Stomach (tissue), 9 donors: ENCODE data around the gene DESI1. TPM values are rescaled to one million over a fixed set of nuclear protein-coding genes. Genes with fewer than 3 reads are reported as not detected.
A peak's percentile ranks its signal among the peaks of the same experiment; 100 is the strongest.

Source experiments
- DNase-seq, 2 donors: peaks; one replicate each; pipeline versions ENCODE4 v3.0.0 to v3.0.0-alpha.2; 2013 to 2019
- H3K27ac ChIP-seq, 5 donors: fragments of 200-600 bp in 4 of 5; sonication (generic) in 4 of 5; one replicate each; pipeline ENCODE4 v1.5.1; 2013 to 2019; ENCODE audit warnings: mild to moderate bottlenecking in 1 of 5, moderate library complexity in 1 of 5
- H3K27me3 ChIP-seq, 3 donors: fragments of 200-600 bp; sonication (generic); one replicate each; pipeline ENCODE4 v1.5.1; 2017 to 2019; ENCODE audit warnings: mixed run types in 1 of 3
- H3K36me3 ChIP-seq, 4 donors: fragments of 200-600 bp; sonication (generic); 1 replicate in 3 of 4; 2 replicates in 1 of 4; pipeline ENCODE4 v1.5.1; 2016 to 2019
- H3K4me1 ChIP-seq, 4 donors: fragments of 200-600 bp; sonication (generic); one replicate each; pipeline ENCODE4 v1.5.1; 2016 to 2019
- H3K4me3 ChIP-seq, 4 donors: fragments of 200-600 bp; sonication (generic) in 3 of 4; one replicate each; pipeline ENCODE4 v1.5.1; 2016 to 2019; ENCODE audit warnings: mild to moderate bottlenecking in 1 of 4
- H3K9me3 ChIP-seq, 4 donors: fragments of 200-600 bp; sonication (generic); one replicate each; pipeline ENCODE4 v1.5.1; 2016 to 2019
- EP300 ChIP-seq: sonication (generic); formaldehyde crosslinking; IDR thresholded peaks from one replicate; pipeline ENCODE4 v1.6.1; 2017; ENCODE audit warnings: antibody characterized with exemption
- POLR2A ChIP-seq, 4 donors: fragments of 450-650 bp; IDR thresholded peaks; one replicate each; pipeline ENCODE4 v1.6.1; 2016; ENCODE audit warnings: antibody characterized with exemption in 4 of 4, control low read depth in 2 of 4, mild to moderate bottlenecking in 1 of 4, moderate library complexity in 1 of 4
- POLR2AphosphoS5 ChIP-seq, 3 donors: sonication (generic); formaldehyde crosslinking; IDR thresholded peaks; one replicate each; pipeline ENCODE4 v1.6.1; 2016; ENCODE audit warnings: antibody characterized with exemption in 3 of 3
- WGBS, 5 donors: extraction: QIAGEN DNeasy Blood & Tissue Kit in 3 of 5; methylation state at CpG; one replicate each; pipeline versions ENCODE4 v1.1.5 to v1.1.7; 2013 to 2018; 5-methylcytosine and 5-hydroxymethylcytosine counted together
- intact Hi-C: fragments of 100-400 bp; cut with DNase I; formaldehyde crosslinking; loops from one replicate; pipeline ENCODE4 v1.15.1; 2023; ENCODE audit warnings: low total_unique reads
- polyA plus RNA-seq, 3 donors: library from polyadenylated mRNA; stranded (reverse); fragments of 200-250 nt; gene quantifications; one replicate each; pipeline ENCODE4 v1.2.3, GENCODE V29; 2013
- total RNA-seq, 5 donors: library from RNA; depleted of rRNA; stranded (reverse); fragments of >200 nt; gene quantifications; one replicate each; pipeline versions ENCODE4 v1.1.0 to v1.2.3, GENCODE V29; 2014 to 2016
- TF ChIP-seq, protein P1 (sequence below), 7 experiments: fragments of 450-650 bp in 4 of 7; fragments of 200-600 bp in 3 of 7; sonication (generic) in 3 of 7; IDR thresholded peaks; one replicate each; pipeline ENCODE4 v1.5.1; 2016 to 2019; ENCODE audit warnings: antibody characterized with exemption in 7 of 7, control low read depth in 2 of 7, mild to moderate bottlenecking in 1 of 7
- donor health status: healthy with polysubstance abuse.
- donor health status: Bipolar disorder and iron deficiency.
- donor health status: healthy.

DESI1 gene
- total and polyA plus RNA-seq, 8 donors: 10.4 to 39.7 (median 15.8) TPM

GRCh38 chr22:41584881-41585280 lies 36.0 kb downstream of the DESI1 start:
- no peak for DNase-seq
- WGBS, 5 donors: 67 to 88% (median 75%) methylated on average over 6 of the region's 6 CpGs
- Histone ChIP-seq H3K36me3 (peaks cover 32 to 60% (median 56%) of the 10 kb centered on the region in 4 donors), H3K9me3 (no peaks in the 10 kb centered on the region), H3K27ac (peak overlapping the region in 3 of 5 donors; percentile 1 to 55 (median 49)), H3K4me1 (peaks cover 19 to 57% (median 42%) of the 10 kb centered on the region in 4 donors), H3K4me3 (peak overlapping the region in 1 of 4 donors; percentile 9), H3K27me3 (no peaks in the 10 kb centered on the region)
- intact Hi-C loops: no loop called here
- TF ChIP-seq POLR2A (IDR thresholded peaks at IDR 0.05) (no peak), POLR2AphosphoS5 (IDR thresholded peaks at IDR 0.05) (no peak), EP300 (no peak)
- TF ChIP-seq, protein P1, sequence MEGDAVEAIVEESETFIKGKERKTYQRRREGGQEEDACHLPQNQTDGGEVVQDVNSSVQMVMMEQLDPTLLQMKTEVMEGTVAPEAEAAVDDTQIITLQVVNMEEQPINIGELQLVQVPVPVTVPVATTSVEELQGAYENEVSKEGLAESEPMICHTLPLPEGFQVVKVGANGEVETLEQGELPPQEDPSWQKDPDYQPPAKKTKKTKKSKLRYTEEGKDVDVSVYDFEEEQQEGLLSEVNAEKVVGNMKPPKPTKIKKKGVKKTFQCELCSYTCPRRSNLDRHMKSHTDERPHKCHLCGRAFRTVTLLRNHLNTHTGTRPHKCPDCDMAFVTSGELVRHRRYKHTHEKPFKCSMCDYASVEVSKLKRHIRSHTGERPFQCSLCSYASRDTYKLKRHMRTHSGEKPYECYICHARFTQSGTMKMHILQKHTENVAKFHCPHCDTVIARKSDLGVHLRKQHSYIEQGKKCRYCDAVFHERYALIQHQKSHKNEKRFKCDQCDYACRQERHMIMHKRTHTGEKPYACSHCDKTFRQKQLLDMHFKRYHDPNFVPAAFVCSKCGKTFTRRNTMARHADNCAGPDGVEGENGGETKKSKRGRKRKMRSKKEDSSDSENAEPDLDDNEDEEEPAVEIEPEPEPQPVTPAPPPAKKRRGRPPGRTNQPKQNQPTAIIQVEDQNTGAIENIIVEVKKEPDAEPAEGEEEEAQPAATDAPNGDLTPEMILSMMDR (IDR thresholded peaks at IDR 0.05): no peak

GRCh38 chr22:41582694-41583093 lies 38.1 kb downstream of the DESI1 start:
- TF ChIP-seq EP300: no peak
- TF ChIP-seq, protein P1 (IDR thresholded peaks at IDR 0.05): no peak
- WGBS, 5 donors: 79 to 88% (median 83%) methylated on average over 8 of the region's 8 CpGs
- Histone ChIP-seq H3K4me3 (no peak overlapping the region), H3K4me1 (peaks cover 10 to 47% (median 25%) of the 10 kb centered on the region in 4 donors), H3K27ac (peak overlapping the region in 1 of 5 donors; percentile 29), H3K36me3 (peaks cover 44 to 82% (median 78%) of the 10 kb centered on the region in 4 donors), H3K27me3 (no peaks in the 10 kb centered on the region), H3K9me3 (no peaks in the 10 kb centered on the region)
- intact Hi-C loops: no loop called here
- no peak for DNase-seq

DNA sequence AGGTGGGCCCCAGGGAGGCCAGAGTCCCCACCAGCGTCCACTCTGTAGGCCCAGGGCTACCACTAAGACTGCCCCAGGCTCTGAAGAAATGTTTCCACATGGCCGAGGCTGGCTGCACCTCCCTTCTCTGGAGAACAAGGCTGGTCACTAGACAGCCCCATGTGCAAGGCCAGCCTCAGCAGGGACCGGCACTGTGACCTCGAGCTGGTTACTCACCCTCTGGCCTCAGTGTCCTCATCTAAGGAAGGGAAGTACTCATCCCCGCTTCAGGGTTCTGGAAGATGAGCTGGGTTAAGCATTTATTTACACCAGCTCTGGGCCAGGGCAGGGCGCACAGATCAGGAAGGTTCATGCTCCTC lies 40.9 kb downstream of the DESI1 start:
- H3K36me3 ChIP-seq: peaks cover 58 to 100% (median 98%) of the 10 kb centered on the region in 4 donors

DNA sequence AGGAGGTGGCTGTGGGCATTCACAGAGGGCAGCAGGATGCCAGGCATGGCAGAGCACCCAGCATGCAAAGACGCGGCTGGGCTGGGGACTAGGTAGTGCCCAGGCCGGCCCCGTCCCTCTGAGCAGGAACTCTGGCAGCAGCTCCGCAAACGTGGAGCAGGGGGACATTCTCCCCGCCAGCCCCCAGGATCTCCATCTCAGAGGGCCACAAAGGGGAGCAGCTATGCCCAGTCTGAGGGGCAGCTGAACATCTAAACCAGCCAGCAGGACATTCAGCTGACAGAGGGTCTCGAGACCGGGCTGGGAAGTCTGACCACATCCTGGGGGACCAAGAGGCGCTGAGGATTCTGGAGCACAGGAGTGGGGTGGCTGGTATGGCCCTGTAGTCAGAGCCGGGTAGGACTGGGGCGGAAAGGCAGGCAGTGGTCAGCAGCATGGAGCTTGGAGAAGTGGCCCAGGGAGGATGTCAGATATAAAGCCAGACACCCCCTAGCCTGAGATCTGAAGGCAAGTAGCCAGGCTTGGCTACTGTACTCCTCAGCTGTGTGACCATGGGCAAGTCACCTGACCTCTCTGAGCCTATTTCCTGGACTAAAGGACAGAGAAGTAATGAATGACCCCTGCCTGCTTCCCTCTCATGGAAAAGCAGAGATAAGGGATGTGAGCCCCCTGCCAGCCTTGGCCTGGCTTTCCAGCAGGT lies 41.4 kb downstream of the DESI1 start:
- no peak for DNase-seq
- no peaks in the 10 kb centered on the region for H3K27me3 ChIP-seq
- peaks cover 58 to 100% (median 98%) of the 10 kb centered on the region in 4 donors for H3K36me3 ChIP-seq
- H3K27ac ChIP-seq: no peak overlapping the region
- H3K9me3 ChIP-seq: no peaks in the 10 kb centered on the region
- peaks cover 3 to 24% (median 12%) of the 10 kb centered on the region in 4 donors for H3K4me1 ChIP-seq
- WGBS, 5 donors: 90 to 95% (median 95%) methylated on average over 7 to 12 of the region's 12 CpGs
- intact Hi-C loops: no loop called here
- H3K4me3 ChIP-seq: no peak overlapping the region
- TF ChIP-seq POLR2AphosphoS5 (IDR thresholded peaks at IDR 0.05) (no peak), EP300 (no peak), POLR2A (IDR thresholded peaks at IDR 0.05) (no peak)
- TF ChIP-seq, protein P1 (IDR thresholded peaks at IDR 0.05): no peak

More for the DNA sequence above, 40.9 kb downstream of the DESI1 start:
- H3K27ac ChIP-seq: no peak overlapping the region
- no peak for TF ChIP-seq POLR2AphosphoS5 (IDR thresholded peaks at IDR 0.05)
- no peak for TF ChIP-seq EP300
- TF ChIP-seq, protein P1 (IDR thresholded peaks at IDR 0.05): no peak
- TF ChIP-seq POLR2A (IDR thresholded peaks at IDR 0.05): no peak
- H3K4me3 ChIP-seq: no peak overlapping the region
- peaks cover 7 to 26% (median 14%) of the 10 kb centered on the region in 4 donors for H3K4me1 ChIP-seq
- H3K9me3 ChIP-seq: no peaks in the 10 kb centered on the region
- DNase-seq: no peak
- intact Hi-C loops: no loop called here
- no peaks in the 10 kb centered on the region for H3K27me3 ChIP-seq
- 86 to 94% (median 89%) methylated on average over 6 of the region's 6 CpGs for WGBS, 5 donors
